Mesothelial cell of epicardium (in vitro differentiated cells): ENCODE results near the gene RPL3. TPM values are rescaled to one million over a fixed set of nuclear protein-coding genes. Genes with fewer than 3 reads are reported as not detected.
"Not testable (repeated sequence)": the region's sequence is repeated elsewhere in the genome, so short reads cannot be mapped to it uniquely, and the experiment has no call there.

ENCODE experiments used
- DNase-seq, 2 experiments: peaks; one replicate each; pipeline ENCODE4 v3.0.0; 2021; ENCODE audit warnings: low spot score in 2 of 2; ENCODE audit not compliant: unreplicated experiment in 2 of 2
- H3K27ac Mint-ChIP-seq: 2 replicates; pipeline ENCODE4 v1.8.0; 2021; ENCODE audit warnings: mixed read lengths
- H3K27me3 Mint-ChIP-seq: 2 replicates; pipeline ENCODE4 v1.8.0; 2021; ENCODE audit warnings: low read depth, mixed read lengths
- H3K36me3 Mint-ChIP-seq: 2 replicates; pipeline ENCODE4 v1.8.0; 2021; ENCODE audit warnings: mixed read lengths
- H3K4me1 Mint-ChIP-seq: 2 replicates; pipeline ENCODE4 v1.8.0; 2021; ENCODE audit warnings: mixed read lengths
- H3K4me3 Mint-ChIP-seq: 2 replicates; pipeline ENCODE4 v1.8.0; 2021; ENCODE audit warnings: mild to moderate bottlenecking, moderate library complexity, mixed read lengths
- H3K9me3 Mint-ChIP-seq: 2 replicates; pipeline ENCODE4 v1.8.0; 2021; ENCODE audit warnings: mixed read lengths
- total RNA-seq: library from RNA; stranded (reverse); gene quantifications from 3 replicates; pipeline ENCODE4 v1.2.1, GENCODE V29; 2021
- TF ChIP-seq, protein P1 (sequence below): fragments of 200-600 bp; sonication (generic); IDR thresholded peaks from one replicate; pipeline ENCODE4 v1.5.0; 2021; ENCODE audit warnings: antibody characterized with exemption; ENCODE audit not compliant: unreplicated experiment

Gene RPL3
- total RNA-seq, 1 donor from 2014 or later = 2,423 TPM

DNA sequence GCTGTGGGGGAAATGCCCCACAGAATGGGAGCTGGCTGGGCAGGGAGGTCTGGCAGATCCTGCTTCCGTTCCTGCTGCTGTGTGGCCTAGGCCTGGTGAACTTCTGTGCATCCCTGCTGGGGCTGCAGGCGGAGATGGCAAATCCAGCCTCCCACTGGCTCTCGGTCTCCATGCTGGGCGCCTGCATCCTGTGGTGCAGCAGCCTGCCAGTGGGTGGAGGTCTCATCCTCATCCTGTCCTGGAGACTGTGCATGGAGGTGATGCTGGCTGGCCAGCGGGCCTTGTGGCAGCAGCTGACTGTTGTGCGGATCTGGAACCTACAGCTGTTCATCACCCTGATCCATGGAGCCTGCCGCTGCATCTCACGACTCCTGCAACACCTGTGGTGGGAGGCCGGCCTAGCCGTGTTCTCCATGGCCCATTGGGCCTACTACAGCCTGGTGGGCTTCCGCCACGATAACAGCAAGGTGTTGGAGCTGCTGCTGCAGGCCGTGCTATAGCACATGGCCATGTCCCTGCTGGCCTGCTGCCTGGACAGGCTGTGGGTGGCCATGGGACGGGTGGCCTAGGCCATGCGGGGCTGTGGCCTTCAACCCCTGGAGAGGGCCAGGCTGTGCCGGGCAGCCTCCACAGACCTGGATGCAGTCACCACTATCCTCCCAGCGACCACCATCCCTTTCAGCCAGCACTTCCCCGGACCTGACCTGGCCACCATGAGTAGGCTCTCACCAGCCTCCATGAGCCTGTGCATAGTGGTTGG lies 8.8 kb upstream of the RPL3 start:
- Mint-ChIP-seq H3K27me3 (no peaks in the 10 kb centered on the region), H3K4me1 (peaks cover 9% of the 10 kb centered on the region), H3K36me3 (no peaks in the 10 kb centered on the region), H3K4me3 (no peak overlapping the region), H3K27ac (no peak overlapping the region), H3K9me3 (no peaks in the 10 kb centered on the region)
- TF ChIP-seq, protein P1, sequence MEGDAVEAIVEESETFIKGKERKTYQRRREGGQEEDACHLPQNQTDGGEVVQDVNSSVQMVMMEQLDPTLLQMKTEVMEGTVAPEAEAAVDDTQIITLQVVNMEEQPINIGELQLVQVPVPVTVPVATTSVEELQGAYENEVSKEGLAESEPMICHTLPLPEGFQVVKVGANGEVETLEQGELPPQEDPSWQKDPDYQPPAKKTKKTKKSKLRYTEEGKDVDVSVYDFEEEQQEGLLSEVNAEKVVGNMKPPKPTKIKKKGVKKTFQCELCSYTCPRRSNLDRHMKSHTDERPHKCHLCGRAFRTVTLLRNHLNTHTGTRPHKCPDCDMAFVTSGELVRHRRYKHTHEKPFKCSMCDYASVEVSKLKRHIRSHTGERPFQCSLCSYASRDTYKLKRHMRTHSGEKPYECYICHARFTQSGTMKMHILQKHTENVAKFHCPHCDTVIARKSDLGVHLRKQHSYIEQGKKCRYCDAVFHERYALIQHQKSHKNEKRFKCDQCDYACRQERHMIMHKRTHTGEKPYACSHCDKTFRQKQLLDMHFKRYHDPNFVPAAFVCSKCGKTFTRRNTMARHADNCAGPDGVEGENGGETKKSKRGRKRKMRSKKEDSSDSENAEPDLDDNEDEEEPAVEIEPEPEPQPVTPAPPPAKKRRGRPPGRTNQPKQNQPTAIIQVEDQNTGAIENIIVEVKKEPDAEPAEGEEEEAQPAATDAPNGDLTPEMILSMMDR = no peak
- DNase-seq = no peak

DNA sequence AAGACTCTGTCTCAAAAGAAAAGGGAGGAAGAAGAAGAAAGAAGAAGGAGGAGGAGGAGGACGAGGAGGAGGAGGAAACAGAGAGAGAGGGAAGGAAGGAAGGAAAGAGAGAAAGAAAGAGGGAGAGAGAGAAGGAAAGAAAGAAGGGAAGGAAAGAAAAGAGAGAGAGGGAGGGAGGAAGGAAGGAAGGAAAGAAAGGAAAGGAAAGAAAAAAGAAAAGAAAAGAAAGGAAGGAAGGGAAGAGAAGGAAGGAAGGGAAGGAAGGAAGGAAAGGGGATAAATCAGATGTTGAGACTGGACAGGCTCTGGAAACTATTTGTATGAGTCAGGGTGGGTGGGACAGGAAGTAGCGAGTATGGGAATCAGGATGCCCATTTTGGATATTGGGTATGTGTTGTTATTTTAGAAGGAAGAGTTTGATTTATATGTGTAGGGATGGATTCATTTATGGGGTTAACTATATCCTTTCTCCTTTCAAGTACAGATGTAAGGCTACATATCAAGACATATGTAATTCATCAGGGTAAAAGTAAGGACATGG lies 6.0 kb upstream of the RPL3 start:
- TF ChIP-seq, protein P1 = no peak
- DNase-seq = no peak
- Mint-ChIP-seq H3K27ac (no peak overlapping the region), H3K36me3 (no peaks in the 10 kb centered on the region), H3K27me3 (no peaks in the 10 kb centered on the region), H3K4me1 (no peaks in the 10 kb centered on the region), H3K9me3 (no peaks in the 10 kb centered on the region), H3K4me3 (no peak overlapping the region)

DNA sequence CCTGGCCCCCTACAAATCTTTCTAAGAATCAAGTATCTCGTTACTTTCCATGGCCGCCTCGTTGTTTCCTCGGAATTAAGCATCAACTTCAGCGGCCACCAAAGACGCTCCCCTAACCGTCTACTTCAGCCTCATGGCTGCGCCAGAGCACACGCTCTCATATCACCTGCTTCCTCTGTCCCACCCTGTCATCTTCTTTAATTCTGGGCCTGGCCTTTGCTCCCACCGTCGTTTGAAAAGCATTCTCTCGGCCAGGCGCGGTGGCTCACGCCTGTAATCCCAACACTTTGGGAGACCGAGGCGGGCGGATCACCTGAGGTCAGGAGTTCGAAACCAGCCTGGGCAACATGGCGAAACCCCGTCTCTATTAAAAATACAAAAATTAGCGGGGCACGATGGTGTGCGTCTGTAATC lies 1.2 kb upstream of the RPL3 start:
- not testable (repeated sequence) for DNase-seq, H3K27me3 Mint-ChIP-seq, H3K9me3 Mint-ChIP-seq
- Mint-ChIP-seq H3K27ac (peak overlapping the region; percentile 89), H3K4me3 (peak overlapping the region; percentile 100), H3K36me3 (peaks cover 16% of the 10 kb centered on the region), H3K4me1 (peaks cover 30% of the 10 kb centered on the region)

DNA sequence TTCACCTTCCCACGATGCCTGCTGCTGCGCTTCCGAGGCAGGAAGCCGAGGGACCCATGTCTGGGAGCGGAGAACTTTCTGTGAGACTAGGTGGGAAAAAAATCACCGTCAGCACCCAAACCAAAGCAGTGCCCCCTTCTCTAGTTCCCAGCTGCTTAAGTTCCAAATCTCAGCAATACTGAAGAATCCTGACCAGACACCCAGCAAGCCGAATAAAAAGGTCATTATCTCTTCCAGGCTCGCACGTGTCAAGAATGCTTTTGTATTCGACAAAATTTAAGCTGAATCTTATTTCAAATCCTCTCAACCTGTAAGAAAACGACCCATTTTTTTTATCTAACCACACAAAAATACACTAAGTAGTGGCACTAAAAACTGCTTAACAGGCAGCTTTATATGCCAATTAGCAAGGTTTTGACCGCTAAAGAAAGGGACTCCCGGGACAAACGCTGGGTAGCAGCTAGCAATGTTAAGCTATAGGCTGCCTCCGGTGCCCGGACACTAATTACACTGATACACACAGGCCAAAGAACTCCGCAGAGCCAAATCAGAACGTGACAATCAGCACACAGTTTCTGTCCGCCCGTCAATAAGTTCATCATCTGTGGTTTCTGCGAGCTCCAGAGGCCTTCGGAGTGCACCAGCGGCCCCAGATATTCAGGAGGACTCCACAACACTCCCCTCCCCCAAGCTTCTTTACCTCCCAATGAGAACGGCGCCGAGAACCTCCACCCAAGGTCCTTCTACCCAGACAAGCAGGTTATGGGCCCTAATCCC lies 728 bp downstream of the RPL3 start:
- H3K27me3 Mint-ChIP-seq = no peaks in the 10 kb centered on the region
- H3K4me1 Mint-ChIP-seq = peaks cover 35% of the 10 kb centered on the region
- TF ChIP-seq, protein P1 = no peak
- H3K27ac Mint-ChIP-seq = peak overlapping the region; percentile 99
- DNase-seq = no peak
- H3K9me3 Mint-ChIP-seq = no peaks in the 10 kb centered on the region
- H3K36me3 Mint-ChIP-seq = peaks cover 26% of the 10 kb centered on the region
- peak overlapping the region; percentile 100 for H3K4me3 Mint-ChIP-seq

DNA sequence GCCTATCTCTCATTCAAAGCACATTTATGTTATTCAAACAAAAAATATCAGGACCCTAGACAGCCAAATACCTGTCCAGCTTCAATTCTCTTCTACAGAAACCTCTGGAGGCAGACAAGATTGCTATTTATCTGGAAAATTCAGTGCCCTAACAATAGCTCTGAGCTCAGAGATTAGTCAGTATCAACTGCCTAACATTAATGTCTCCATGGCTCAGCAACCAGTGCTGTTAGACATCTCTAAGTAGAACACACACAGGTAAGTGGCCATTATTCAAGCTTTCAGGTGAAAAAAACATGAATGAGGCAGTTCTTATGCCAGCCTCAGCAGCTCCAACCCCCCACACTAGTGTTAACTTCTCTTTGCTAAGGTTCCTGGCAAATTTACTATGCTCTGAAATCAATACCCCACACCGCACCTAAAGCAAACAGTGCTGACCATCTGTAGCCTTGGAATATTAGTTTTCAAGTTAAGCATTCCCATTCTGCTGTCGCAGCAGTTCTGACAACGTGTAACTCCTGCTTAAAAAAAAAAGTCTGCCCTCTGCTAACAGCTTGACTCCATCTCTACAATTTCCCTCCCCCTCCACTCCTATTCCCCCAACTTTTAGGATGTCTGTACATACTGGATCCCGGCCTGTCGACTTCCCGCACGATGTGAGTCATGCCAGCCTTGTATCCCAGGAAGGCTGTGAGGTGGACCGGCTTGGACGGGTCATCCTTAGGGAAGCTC lies 1.5 kb downstream of the RPL3 start:
- H3K4me3 Mint-ChIP-seq = peak overlapping the region; percentile 100
- H3K36me3 Mint-ChIP-seq = peaks cover 32% of the 10 kb centered on the region
- TF ChIP-seq, protein P1 = no peak
- H3K4me1 Mint-ChIP-seq = peaks cover 35% of the 10 kb centered on the region
- no peaks in the 10 kb centered on the region for H3K27me3 Mint-ChIP-seq
- no peaks in the 10 kb centered on the region for H3K9me3 Mint-ChIP-seq
- DNase-seq = no peak
- peak overlapping the region; percentile 99 for H3K27ac Mint-ChIP-seq
